Measurements from ENCODE around the gene ESYT2.
"Not testable (repeated sequence)": the region's sequence is repeated elsewhere in the genome, so short reads cannot be mapped to it uniquely, and the experiment has no call there.

Gene ESYT2

GRCh38 chr7:158829342-158830210 lies at the start of gene ESYT2:
ESYT2 (minus strand) TSS chr7:158829509; CDS start chr7:158829418, 91 bp downstream.
- DNase-seq (ENCODE audit: low spot score) = peak; percentile 85

- not testable (repeated sequence) for DNase-seq (ENCODE audit: low spot score)
These were observed 49.1 kb upstream of the ESYT2 start for GRCh38 chr7:158878151-158879079.

- DNase-seq (ENCODE audit: low spot score) = no peak
These were observed 47.7 kb upstream of the ESYT2 start for GRCh38 chr7:158876984-158877383.

- DNase-seq (ENCODE audit: low spot score) = no peak
These were observed 40.6 kb upstream of the ESYT2 start for GRCh38 chr7:158869876-158870275.

- no peak for DNase-seq (ENCODE audit: low spot score)
These were observed 39.6 kb upstream of the ESYT2 start for GRCh38 chr7:158868764-158869410.

- DNase-seq (ENCODE audit: low spot score) = no peak
These were observed 38.1 kb upstream of the ESYT2 start for GRCh38 chr7:158867214-158867984.

GRCh38 chr7:158865977-158866376 lies 36.7 kb upstream of the ESYT2 start:
- DNase-seq (ENCODE audit: low spot score) = no peak

GRCh38 chr7:158865462-158865922 lies 36.2 kb upstream of the ESYT2 start:
- DNase-seq (ENCODE audit: low spot score) = peak; percentile 45

GRCh38 chr7:158864833-158865232 lies 35.5 kb upstream of the ESYT2 start:
- DNase-seq (ENCODE audit: low spot score) = no peak

- no peak for DNase-seq (ENCODE audit: low spot score)
These were observed 35.2 kb upstream of the ESYT2 start for GRCh38 chr7:158864507-158864820.

GRCh38 chr7:158863611-158864506 lies 34.5 kb upstream of the ESYT2 start:
- peak; percentile 33 for DNase-seq (ENCODE audit: low spot score)

- not testable (repeated sequence) for DNase-seq (ENCODE audit: low spot score)
These were observed 33.8 kb upstream of the ESYT2 start for GRCh38 chr7:158862985-158863610.

- no peak for DNase-seq (ENCODE audit: low spot score)
These were observed 32.8 kb upstream of the ESYT2 start for GRCh38 chr7:158861936-158862704.

- no peak for DNase-seq (ENCODE audit: low spot score)
These were observed 31.9 kb upstream of the ESYT2 start for GRCh38 chr7:158861004-158861787.

GRCh38 chr7:158860394-158860793 lies 31.1 kb upstream of the ESYT2 start:
- DNase-seq (ENCODE audit: low spot score) = no peak

GRCh38 chr7:158858592-158859503 lies 29.5 kb upstream of the ESYT2 start:
- no peak for DNase-seq (ENCODE audit: low spot score)
